HG03175 (cell line): ENCODE results near the gene SLC16A8.
"Not testable (repeated sequence)": the region's sequence is repeated elsewhere in the genome, so short reads cannot be mapped to it uniquely, and the experiment has no call there.

Experiments used
- ATAC-seq: cut with Tn5 transposase; IDR thresholded peaks from one replicate; pipeline ENCODE4 v1.9.1; 2021; ENCODE audit warnings: mild to moderate bottlenecking, moderate library complexity; ENCODE audit not compliant: unreplicated experiment

The SLC16A8 gene, protein sequence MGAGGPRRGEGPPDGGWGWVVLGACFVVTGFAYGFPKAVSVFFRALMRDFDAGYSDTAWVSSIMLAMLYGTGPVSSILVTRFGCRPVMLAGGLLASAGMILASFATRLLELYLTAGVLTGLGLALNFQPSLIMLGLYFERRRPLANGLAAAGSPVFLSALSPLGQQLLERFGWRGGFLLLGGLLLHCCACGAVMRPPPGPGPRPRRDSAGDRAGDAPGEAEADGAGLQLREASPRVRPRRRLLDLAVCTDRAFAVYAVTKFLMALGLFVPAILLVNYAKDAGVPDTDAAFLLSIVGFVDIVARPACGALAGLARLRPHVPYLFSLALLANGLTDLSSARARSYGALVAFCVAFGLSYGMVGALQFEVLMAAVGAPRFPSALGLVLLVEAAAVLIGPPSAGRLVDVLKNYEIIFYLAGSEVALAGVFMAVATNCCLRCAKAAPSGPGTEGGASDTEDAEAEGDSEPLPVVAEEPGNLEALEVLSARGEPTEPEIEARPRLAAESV

DNA sequence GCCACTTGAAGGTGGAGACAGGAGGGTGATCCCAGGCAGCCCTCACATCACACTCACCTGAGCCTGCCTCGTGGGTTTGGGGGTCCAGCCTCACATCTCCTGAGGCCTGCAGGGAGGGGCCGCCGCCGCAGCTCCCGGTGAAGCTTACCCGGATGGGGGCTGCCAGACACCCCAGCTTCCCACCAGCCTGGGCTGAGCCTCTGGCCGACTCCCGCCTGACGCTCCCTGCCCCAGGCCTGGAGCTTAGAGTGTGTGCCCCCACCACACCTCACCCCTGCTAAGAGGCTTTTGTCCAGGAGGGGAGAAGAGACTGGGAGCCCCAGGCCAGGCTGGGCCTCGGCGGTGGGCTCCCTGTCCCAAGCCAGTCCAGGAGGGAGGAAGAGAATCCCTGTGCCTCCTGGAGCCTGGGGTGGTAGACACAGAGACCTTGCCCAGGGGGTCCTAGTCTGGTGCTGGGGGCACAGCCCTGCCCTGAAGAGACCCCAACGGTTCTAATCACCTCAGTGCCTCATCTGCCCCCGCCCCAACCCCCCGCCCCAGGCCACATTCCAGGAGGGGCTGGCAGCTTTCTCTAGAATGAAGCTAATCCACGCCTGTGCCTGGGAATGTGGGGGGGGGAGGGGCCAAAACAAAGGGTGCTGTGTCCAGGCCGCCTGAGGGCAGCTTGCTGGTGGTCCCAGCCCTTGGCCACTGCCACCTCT is at the start of gene SLC16A8:
Gene SLC16A8 (minus strand): TSS at position 254 of the 701 bp plus-strand sequence. CDS start 1,311 bp downstream, outside the sequence.
- no peak for ATAC-seq

DNA sequence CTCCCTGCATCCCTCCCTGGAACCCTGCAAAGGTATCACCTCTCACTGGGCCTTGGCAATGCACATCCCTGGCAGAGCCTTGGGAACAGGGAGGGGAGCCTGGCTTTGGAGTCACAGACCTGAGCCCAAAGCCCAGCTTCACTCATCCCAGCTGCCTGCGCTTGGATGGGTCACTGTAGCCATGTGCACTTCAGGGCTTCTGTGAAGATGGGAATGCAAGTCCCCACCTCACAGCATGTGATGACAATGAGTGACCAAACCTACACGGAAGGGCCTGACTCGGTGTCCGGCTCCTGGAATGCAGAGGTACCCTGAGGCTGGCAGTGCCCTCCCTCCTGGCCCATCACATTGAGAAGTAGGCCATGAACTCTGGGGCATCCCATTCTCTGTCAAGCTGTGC is 49.3 kb upstream of the SLC16A8 start:
- ATAC-seq: no peak

DNA sequence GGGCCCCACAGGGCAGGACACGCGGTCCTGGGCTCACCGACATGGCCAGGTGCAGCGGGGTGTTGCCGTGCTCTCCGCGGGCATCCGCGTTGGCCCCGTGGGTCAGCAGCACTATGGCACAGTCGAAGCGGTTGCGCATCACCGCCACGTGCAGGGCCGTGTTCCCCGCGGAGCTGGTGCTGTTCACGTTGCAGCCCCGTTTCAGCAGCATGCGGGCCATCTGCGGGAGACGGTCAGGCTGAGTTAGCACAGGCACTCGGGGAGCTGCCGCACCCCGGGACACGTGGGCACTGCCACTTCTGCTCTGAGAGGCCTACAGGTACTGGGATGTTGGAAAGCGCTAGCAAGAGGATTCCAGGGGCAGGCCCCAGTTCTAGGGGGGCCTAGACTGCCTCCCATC is 48.8 kb upstream of the SLC16A8 start:
- ATAC-seq: no peak

DNA sequence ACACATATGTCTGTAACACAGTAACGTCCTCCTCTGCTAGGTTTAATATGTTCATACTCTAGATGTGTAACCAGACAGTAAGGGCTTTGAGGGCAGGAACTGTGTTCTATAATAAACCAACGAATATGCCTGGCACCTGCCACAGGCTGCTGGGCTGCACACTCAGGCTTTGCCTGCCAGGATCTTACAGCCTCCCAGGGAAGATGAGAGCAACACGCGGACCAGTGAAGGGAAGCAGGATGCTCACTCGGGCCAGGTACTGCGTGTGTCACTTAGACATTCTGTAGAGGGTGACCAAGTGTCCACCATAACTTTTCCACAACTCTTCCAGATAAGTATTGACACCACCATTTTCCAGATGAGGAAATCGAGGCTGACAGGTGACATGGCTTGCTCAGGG is 48.2 kb upstream of the SLC16A8 start:
- no peak for ATAC-seq

DNA sequence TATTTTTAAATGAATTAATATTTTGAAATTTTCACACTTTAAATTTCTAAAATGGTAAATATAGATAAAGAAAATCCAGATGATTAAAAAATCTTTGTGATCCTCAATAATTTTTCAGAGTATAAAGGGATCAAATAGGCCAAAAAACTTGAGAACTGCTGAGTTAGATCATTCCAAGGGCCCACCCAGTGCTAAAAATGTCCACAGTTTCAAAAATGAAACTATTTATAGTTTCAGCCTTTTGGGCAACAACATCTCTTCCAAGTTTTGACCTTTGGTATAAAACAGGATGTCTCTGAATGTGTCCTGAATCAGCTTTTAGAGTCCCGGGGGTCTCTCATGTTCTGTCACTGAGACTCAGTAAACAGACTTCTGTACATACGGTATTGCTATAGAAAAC is 47.4 kb upstream of the SLC16A8 start:
- no peak for ATAC-seq

DNA sequence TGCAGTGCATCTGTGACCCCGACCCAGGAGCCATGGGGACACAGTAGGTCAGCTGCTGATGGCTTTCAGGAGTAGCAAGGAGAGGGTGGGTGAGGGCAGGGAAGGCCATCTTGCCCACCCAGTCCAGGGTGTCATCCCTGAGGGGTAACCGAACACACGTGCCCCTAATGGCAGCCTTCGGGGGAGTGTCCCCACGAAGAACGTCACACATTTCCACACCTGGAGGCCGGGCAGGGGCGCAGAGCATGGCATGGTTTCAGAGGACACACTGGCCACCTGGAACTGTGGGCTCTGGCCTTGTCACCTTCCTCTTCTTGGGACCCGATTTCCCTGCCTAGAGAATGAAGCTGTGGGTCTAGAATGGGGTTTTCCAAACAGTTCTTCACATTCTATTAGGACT is 45.9 kb upstream of the SLC16A8 start:
- no peak for ATAC-seq

DNA sequence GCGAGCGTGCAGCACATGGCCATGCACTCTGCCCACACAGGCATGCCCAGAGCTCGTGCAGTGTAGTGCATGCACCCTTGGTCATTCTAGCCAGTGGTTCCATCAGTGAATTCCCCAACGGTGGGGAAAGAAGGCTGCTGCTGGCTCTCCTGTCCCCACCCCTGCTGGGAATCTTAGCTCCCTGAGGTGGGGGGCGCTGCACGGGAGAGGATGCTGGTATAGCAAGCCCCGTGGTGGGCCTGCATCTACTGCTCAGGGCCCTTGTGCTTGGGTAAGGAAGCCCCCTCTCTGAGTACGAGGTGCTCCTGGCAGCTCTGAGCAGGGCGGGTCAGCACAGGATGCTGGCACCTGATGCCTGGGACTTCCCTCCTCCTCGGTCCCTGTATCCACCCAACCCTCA is 45.0 kb upstream of the SLC16A8 start:
- ATAC-seq: no peak

DNA sequence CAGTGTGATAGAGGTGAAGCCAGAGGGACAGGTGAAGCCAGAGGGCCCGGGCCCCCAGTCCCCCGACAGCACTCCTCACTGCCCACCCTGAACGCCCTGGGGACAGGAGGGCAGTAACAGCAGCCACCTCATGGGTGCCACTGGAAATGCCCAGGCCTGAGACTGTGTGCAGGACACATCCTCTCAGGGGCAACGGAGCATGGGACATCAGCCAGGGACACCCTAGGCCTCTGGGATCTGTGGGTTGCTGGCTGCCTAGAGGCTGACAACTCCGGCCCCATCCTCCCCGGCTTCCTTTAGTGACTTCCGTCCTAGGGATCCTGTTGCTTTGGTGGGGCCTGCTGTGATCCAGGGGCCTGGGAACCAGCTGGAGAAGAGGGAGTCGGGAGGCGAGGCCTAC is 43.9 kb upstream of the SLC16A8 start:
- no peak for ATAC-seq

DNA sequence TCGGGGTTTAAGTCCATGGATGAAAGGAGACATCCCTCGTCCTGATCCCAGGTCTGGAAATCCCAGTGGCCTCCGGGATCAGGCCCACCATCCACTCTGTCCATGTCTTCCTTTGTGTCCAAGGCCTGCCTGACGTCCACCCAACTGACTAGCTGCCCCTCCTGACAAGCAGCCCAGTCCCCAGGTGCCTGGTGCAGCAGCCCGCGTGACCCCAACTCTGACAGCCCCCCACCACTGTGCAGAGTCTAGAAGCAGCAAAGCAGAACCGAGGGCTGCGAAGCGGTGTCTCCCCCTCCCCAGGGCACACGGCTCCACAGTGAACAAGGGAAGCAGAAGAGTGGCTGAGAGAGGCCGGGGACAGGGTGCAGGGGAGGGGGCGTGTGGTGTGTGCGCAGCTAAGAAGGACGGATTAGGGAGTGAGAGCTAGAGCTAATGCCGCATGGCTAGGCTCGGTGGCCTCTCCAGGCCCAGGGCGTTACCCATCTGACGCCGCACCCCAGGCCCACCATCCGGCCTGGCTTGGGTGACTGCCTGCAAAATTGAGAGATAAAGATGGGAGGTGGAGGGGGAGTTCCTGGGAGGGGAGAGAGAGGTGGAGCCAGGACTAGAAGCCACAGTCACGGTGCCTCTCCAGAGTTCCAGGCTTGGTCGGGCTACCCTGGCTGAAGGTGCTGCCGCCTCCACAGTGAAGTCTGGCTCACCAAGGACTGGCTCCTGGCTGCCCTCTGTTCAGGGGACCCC is 43.1 kb upstream of the SLC16A8 start:
- no peak for ATAC-seq

DNA sequence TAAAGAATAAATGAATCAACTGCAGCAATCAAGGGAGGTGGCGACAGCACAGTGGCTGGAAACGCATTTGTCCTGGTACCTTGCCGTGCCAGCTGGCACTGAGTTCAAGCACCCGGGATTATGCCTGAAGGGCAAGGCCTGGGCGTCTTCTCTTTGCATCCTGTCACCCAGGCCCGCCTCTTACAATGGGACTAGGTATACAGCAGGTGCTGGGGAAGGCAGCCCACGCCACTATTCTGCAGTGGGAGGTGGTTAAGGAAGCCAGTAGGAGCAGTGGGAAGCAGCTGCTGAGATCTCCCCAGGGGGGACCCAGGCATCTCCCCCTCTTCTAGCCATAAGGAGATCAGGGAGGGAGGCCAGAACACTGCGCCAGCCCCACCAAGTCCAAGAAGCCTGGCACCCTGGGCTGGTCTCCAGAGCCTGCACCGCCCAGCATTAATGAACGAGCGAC is 41.8 kb upstream of the SLC16A8 start:
- no peak for ATAC-seq

DNA sequence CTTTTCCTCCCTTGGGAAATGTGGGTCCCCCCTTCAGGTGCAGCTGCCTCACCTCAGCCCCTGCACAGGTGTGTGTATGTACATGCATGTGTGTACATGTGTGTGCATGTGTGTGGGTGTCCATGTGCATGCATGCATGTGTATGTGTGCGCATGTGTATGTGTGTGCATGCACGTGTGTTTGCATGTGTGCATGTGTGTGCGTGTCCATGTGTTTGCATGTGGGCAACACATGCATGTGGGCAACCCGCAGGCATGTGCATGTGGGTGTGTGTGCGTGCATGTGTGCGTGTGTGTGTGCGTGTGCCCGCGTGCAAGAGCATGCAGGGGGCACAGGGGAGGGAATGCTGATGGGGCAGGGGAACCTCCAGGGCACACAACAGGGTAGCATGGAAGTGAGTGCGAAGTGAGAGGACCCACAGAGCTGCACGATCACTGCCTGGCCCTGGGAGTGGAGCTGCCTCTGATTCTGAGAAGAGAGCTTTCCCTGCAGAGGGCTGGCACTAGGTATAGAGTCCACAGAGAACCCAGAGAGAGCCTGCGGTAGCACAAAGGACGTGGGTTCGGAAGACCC is 41.1 kb upstream of the SLC16A8 start:
- no peak for ATAC-seq

DNA sequence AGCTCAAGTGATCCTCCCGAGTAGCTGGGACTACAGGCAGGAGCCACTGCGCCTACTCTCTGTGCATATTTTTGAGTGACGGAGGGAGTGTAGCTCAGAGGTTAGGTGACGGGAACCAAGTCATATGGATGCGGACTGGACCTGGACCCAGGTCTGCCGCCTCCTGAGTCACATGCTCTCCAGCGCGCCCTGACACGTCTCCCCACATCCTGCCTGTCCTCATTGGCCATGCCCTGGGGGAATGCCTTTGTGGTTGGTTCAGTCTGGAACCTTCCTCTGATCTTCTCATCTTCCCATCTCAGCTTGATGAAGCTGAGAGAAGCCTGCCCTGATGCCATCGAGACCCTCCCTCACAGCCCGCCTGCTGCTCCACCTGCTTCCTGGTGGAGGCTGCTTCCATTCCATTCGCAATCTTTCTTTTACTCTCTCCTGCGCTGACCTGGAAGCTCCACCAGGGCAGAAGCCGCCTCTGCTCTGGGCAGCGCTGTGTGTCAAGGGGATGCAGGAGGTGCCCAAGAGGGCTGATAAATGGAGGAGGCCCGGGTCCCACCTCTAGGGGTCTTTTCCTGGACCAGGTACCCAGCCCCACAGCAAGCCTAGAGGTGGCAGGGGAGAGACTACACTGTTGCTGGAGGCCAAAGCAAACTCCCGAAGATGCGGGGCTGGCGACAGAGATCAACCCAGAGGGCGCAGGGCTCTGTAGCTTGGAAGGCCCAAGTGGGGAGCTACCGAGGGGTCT is 40.4 kb upstream of the SLC16A8 start:
- no peak for ATAC-seq

DNA sequence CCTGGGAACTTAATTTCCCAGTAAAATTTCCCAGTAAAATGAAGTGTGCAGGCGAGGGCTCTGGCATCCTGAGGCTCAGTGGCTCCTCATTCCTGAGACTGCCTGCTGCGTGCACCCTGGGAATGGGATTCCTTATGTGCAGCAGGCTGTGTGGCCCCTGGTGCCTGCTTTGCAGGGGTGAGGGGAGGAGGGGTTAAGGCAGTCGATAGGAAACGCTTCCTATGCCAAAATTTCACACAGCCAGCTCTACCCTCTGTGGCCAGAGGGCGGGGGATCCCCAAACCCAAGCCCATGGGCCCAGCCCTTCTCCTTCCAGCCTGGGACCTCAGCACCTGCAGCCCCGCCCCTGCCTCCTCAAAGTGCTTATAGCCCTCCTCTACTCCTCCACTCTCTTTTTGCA is 38.6 kb upstream of the SLC16A8 start:
- ATAC-seq: no peak

DNA sequence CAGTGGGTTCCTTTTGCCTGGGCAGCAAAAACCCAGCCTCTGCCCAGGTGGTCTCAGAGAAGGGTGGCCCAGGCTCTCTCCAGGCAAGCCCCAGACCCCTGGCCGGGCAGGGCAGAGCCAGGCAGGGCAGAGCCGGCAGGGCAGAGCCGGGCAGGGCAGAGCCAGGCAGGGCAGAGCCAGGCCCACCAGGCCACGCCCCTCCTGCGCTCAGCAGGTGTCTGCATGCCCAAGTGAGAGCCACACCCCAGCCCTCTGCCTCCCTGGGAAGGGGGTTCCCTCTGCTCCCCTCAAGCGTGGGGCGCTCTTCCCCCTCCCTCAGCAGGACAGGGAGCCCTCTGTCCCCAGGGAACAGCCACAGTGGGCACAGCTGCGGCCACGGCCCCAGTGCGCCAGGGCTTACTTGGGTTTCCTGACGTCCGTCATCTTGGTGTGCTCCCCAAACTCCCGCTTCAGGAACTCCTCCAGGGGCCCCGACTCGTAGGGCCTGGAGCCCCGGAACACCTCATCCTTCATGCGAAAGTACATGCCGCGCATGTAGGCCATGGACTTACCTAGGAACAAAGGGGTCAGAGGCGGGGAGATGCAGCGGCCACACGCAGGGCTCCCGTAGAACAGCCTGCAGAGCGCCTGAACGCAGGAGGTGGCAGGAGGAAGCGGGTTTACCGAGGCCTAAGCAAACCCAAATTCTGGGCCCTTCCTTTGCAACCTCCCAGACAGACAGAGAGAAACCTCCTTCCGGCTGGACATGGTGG is 36.6 kb upstream of the SLC16A8 start:
- no peak for ATAC-seq

DNA sequence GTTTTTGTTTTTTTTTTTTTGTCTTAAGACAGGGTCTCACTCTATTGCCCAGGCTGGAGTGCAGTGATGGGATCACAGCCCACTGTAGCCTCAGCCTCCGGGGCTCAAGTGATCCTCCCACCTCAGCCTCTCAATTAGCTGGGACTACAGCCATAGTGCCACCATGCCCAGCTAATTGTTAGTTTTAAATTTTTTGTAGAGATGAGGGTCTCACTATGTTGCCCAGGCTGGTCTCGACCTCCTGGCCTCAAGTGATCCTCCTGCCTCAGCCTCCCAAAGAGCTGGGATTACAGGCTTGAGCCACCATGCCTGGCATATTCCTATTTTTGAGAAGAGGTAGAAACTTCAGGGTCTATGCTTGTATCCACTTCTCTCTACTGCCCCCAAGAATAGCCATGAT is 34.8 kb upstream of the SLC16A8 start:
- not testable (repeated sequence) for ATAC-seq

DNA sequence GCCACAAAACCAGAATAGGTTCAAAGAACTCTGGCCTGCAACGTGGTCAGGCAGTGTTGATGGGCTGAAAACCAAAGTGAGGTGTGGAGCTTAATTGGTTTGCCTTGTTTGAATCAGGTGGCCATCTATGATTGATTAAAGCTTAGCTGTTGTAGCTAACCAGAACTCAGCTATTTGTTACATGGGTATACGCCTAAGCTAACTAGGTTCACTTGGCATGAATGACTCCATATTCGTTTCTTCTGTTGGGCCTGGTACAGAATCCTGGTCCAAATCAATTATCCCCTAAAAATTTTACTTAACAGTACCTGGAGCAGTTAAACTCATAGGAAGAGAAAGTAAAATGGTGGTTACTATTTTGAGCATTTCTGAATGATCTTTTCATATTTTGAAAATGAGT is 34.2 kb upstream of the SLC16A8 start:
- ATAC-seq: no peak

DNA sequence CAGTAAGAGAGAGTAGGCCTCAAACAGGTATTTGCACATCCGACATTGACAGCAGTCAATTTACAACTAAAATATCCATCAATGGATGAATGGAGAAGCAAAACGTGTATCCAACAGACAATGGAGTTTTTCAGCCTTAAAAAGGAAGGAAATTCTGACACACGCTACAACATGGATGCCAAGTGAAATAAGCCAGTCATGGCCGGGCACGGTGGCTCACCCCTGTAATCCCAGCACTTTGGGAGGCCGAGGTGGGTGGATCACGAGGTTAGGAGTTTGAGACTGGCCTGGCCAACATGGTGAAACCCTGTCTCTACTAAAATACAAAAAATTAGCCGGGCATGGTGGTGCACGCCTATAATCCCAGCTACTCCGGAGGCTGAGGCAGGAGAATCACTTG is 33.6 kb upstream of the SLC16A8 start:
- not testable (repeated sequence) for ATAC-seq

DNA sequence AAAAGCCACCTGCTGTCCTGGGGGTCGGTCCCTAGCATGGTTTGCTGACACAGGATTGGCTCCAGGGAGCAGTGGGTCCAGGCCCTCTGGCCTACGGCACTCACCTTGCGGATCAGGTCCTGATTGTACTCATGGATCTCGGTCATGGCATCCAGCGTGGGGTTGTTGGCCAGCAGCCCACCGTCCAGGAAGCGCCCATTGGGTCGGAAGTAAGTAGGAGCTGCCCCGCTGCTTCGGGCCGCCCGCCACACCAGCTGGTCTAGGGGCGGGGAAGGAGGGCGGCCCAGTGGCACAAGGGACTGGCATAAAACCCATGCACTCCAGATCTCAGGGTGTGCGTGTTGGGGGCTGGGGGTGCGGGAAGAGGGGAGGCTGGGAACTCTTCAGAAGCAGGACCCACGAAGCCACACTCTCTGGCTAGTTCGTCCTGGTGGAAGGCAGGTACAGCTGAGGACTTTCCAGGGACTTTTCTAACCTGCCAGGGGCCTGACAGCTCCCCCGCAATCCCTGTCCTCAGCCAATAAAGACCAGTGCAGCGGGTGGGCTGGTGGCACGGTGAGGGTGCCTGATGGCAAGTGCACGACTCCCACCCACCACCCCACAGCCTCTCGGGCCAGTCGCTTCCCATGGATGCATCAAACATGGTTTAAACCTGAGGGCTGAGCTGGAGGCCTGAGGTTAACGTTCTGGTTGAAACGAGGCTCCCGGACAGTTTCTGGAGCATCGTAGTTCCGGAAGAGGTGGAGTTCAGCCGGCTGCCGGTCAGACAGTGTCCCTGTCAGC is 31.6 kb upstream of the SLC16A8 start:
- no peak for ATAC-seq
